ENCODE results near the gene SPAG6. TPM values are rescaled to one million over a fixed set of nuclear protein-coding genes. Genes with fewer than 3 reads are reported as not detected.

Gene SPAG6
- total and polyA plus RNA-seq, 2 donors (not counting 1 experiment from before 2014, with no cell fraction given), result not detected

- Histone ChIP-seq H3K4me2 (ENCODE audit: extremely low read depth, insufficient read depth, low read length) (no peak overlapping the region), H3K27ac (ENCODE audit: insufficient read depth, low read length) (no peak overlapping the region), H3K79me2 (ENCODE audit: control insufficient read depth, insufficient read depth, low read length) (no peaks in the 10 kb centered on the region), H3K4me3 (replicated peaks in 1 of 4; ENCODE audit: control extremely low read depth in 1 of 4, insufficient read depth in 1 of 4, low read depth in 3 of 4, low read length in 4 of 4) (no peak overlapping the region), H3K4me1 (ENCODE audit: control insufficient read depth, extremely low read depth, insufficient read depth, low read length) (no peaks in the 10 kb centered on the region), H4K20me1 (ENCODE audit: control insufficient read depth, extremely low read depth, insufficient read depth, low read length) (no peaks in the 10 kb centered on the region), H3K9me3 (ENCODE audit: control insufficient read depth, insufficient read depth, low read depth, low read length) (no peaks in the 10 kb centered on the region), H2AFZ (ENCODE audit: low read length) (no peak overlapping the region), H3K9ac (ENCODE audit: insufficient read depth, low read length) (no peak overlapping the region), H3K27me3 (ENCODE audit: control insufficient read depth, insufficient read depth, low read length) (no peaks in the 10 kb centered on the region), H3K36me3 (ENCODE audit: control insufficient read depth, insufficient read depth, low read length) (no peaks in the 10 kb centered on the region)
- TF ChIP-seq EZH2 (IDR thresholded peaks at IDR 0.05; ENCODE audit: low read length, missing control alignments) (no peak), CTCF (conservative IDR thresholded peaks at IDR 0.05 in 1 of 2, IDR thresholded peaks at IDR 0.05 in 1 of 2; ENCODE audit: low read depth in 1 of 2, low read length in 2 of 2) (no peak)
- no peak for DNase-seq (ENCODE audit: low read depth in 2 of 2)
Measured at GRCh38 chr10:22381262-22381661, 36.0 kb downstream of the SPAG6 start.

- Histone ChIP-seq H3K36me3 (ENCODE audit: control insufficient read depth, insufficient read depth, low read length) (no peaks in the 10 kb centered on the region), H3K4me3 (replicated peaks in 1 of 4; ENCODE audit: control extremely low read depth in 1 of 4, insufficient read depth in 1 of 4, low read depth in 3 of 4, low read length in 4 of 4) (no peak overlapping the region), H3K27me3 (ENCODE audit: control insufficient read depth, insufficient read depth, low read length) (peaks cover 3% of the 10 kb centered on the region), H3K27ac (ENCODE audit: insufficient read depth, low read length) (no peak overlapping the region), H3K79me2 (ENCODE audit: control insufficient read depth, insufficient read depth, low read length) (no peaks in the 10 kb centered on the region), H3K9me3 (ENCODE audit: control insufficient read depth, insufficient read depth, low read depth, low read length) (no peaks in the 10 kb centered on the region), H2AFZ (ENCODE audit: low read length) (no peak overlapping the region), H4K20me1 (ENCODE audit: control insufficient read depth, extremely low read depth, insufficient read depth, low read length) (no peaks in the 10 kb centered on the region), H3K9ac (ENCODE audit: insufficient read depth, low read length) (no peak overlapping the region), H3K4me2 (ENCODE audit: extremely low read depth, insufficient read depth, low read length) (no peak overlapping the region), H3K4me1 (ENCODE audit: control insufficient read depth, extremely low read depth, insufficient read depth, low read length) (no peaks in the 10 kb centered on the region)
- no peak for TF ChIP-seq EZH2 (IDR thresholded peaks at IDR 0.05; ENCODE audit: low read length, missing control alignments)
- TF ChIP-seq CTCF (conservative IDR thresholded peaks at IDR 0.05 in 1 of 2, IDR thresholded peaks at IDR 0.05 in 1 of 2; ENCODE audit: low read depth in 1 of 2, low read length in 2 of 2), result no peak
- DNase-seq (ENCODE audit: low read depth in 2 of 2), result no peak
Measured at GRCh38 chr10:22386503-22386902, 41.2 kb downstream of the SPAG6 start.

GRCh38 chr10:22389856-22390589 is 44.7 kb downstream of the SPAG6 start:
- no peaks in the 10 kb centered on the region for H3K36me3 ChIP-seq (ENCODE audit: control insufficient read depth, insufficient read depth, low read length)
- H3K27ac ChIP-seq (ENCODE audit: insufficient read depth, low read length), result no peak overlapping the region
- no peak for TF ChIP-seq CTCF (conservative IDR thresholded peaks at IDR 0.05 in 1 of 2, IDR thresholded peaks at IDR 0.05 in 1 of 2; ENCODE audit: low read depth in 1 of 2, low read length in 2 of 2)
- no peak for TF ChIP-seq EZH2 (IDR thresholded peaks at IDR 0.05; ENCODE audit: low read length, missing control alignments)
- H3K9me3 ChIP-seq (ENCODE audit: control insufficient read depth, insufficient read depth, low read depth, low read length), result no peaks in the 10 kb centered on the region
- DNase-seq (ENCODE audit: low read depth in 2 of 2), result peak in 1 of 2 donors; percentile 22
- H3K4me1 ChIP-seq (ENCODE audit: control insufficient read depth, extremely low read depth, insufficient read depth, low read length), result no peaks in the 10 kb centered on the region
- no peak overlapping the region for H3K9ac ChIP-seq (ENCODE audit: insufficient read depth, low read length)
- no peaks in the 10 kb centered on the region for H3K79me2 ChIP-seq (ENCODE audit: control insufficient read depth, insufficient read depth, low read length)
- H2AFZ ChIP-seq (ENCODE audit: low read length), result no peak overlapping the region
- peaks cover 3% of the 10 kb centered on the region for H3K27me3 ChIP-seq (ENCODE audit: control insufficient read depth, insufficient read depth, low read length)
- H3K4me2 ChIP-seq (ENCODE audit: extremely low read depth, insufficient read depth, low read length), result no peak overlapping the region
- H3K4me3 ChIP-seq (replicated peaks in 1 of 4; ENCODE audit: control extremely low read depth in 1 of 4, insufficient read depth in 1 of 4, low read depth in 3 of 4, low read length in 4 of 4), result no peak overlapping the region
- no peaks in the 10 kb centered on the region for H4K20me1 ChIP-seq (ENCODE audit: control insufficient read depth, extremely low read depth, insufficient read depth, low read length)
